ENCODE data around the gene SMYD3. TPM values are rescaled to one million over a fixed set of nuclear protein-coding genes. Genes with fewer than 3 reads are reported as not detected.

Gene SMYD3
- total and polyA plus RNA-seq, 9 of the 15 experiments (the other 6 are each of a cell fraction or from before 2014, with no cell fraction given) = 128 to 440 (median 197) TPM

GRCh38 chr1:246113555-246114095 is 393.5 kb downstream of the SMYD3 start (continued):
- TF ChIP-seq, protein P1, sequence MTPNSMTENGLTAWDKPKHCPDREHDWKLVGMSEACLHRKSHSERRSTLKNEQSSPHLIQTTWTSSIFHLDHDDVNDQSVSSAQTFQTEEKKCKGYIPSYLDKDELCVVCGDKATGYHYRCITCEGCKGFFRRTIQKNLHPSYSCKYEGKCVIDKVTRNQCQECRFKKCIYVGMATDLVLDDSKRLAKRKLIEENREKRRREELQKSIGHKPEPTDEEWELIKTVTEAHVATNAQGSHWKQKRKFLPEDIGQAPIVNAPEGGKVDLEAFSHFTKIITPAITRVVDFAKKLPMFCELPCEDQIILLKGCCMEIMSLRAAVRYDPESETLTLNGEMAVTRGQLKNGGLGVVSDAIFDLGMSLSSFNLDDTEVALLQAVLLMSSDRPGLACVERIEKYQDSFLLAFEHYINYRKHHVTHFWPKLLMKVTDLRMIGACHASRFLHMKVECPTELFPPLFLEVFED (CRISPR knock-in tag; conservative IDR thresholded peaks at IDR 0.05) = no peak
- TF ChIP-seq SREBF2 (CRISPR knock-in tag; IDR thresholded peaks at IDR 0.05) (no peak), MEIS2 (IDR thresholded peaks at IDR 0.05; ENCODE audit: partially characterized antibody) (peak; percentile 74), SIX5 (IDR thresholded peaks at IDR 0.05; ENCODE audit: borderline replicate concordance in 1 of 2, insufficient read depth in 1 of 2, low read depth in 1 of 2, low read length in 2 of 2) (no peak), RFX5 (IDR thresholded peaks at IDR 0.05; ENCODE audit: low read depth, low read length) (no peak), ETV6 (IDR thresholded peaks at IDR 0.05; ENCODE audit: borderline replicate concordance in 1 of 2, low read depth in 2 of 2, low read length in 1 of 2) (no peak), ETV6 (CRISPR knock-in tag; IDR thresholded peaks at IDR 0.05; ENCODE audit: borderline replicate concordance) (no peak), HBP1 (CRISPR knock-in tag; IDR thresholded peaks at IDR 0.05) (no peak), NR4A1 (CRISPR knock-in tag; IDR thresholded peaks at IDR 0.05) (no peak), NR4A1 (tag; IDR thresholded peaks at IDR 0.05) (no peak), SMARCB1 (IDR thresholded peaks at IDR 0.05; ENCODE audit: insufficient read length, low read depth) (no peak), DMBX1 (CRISPR knock-in tag; IDR thresholded peaks at IDR 0.05; ENCODE audit: borderline replicate concordance) (0 out of 2 replicates have a peak, but pooled peaks have one; percentile 27), ZNF717 (CRISPR knock-in tag; IDR thresholded peaks at IDR 0.05) (no peak), ZNF316 (IDR thresholded peaks at IDR 0.05) (peak; percentile 17; the same call in 1 of the 2 replicates), ZNF778 (CRISPR knock-in tag; IDR thresholded peaks at IDR 0.05) (no peak), SPI1 (IDR thresholded peaks at IDR 0.05; ENCODE audit: borderline replicate concordance, low read depth, low read length) (no peak), KLF16 (IDR thresholded peaks at IDR 0.05) (peak; percentile 80; the same call in 1 of the 2 replicates), KHSRP (IDR thresholded peaks at IDR 0.05) (no peak), MAX (CRISPR knock-in tag; IDR thresholded peaks at IDR 0.05) (no peak), ZBTB8A (IDR thresholded peaks at IDR 0.05; ENCODE audit: partially characterized antibody) (no peak), SAP30 (IDR thresholded peaks at IDR 0.05; ENCODE audit: borderline replicate concordance, insufficient read depth, low read depth, low read length, poor library complexity, severe bottlenecking) (no peak), NFIC (IDR thresholded peaks at IDR 0.05) (peak; percentile 56)

Measured in K562 (cell line).